ENCODE measurements around the gene KRTAP10-9. TPM values are rescaled to one million over a fixed set of nuclear protein-coding genes. Genes with fewer than 3 reads are reported as not detected.

KRTAP10-9 gene
- total RNA-seq, 4 donors from 2014 or later = not detected

DNA sequence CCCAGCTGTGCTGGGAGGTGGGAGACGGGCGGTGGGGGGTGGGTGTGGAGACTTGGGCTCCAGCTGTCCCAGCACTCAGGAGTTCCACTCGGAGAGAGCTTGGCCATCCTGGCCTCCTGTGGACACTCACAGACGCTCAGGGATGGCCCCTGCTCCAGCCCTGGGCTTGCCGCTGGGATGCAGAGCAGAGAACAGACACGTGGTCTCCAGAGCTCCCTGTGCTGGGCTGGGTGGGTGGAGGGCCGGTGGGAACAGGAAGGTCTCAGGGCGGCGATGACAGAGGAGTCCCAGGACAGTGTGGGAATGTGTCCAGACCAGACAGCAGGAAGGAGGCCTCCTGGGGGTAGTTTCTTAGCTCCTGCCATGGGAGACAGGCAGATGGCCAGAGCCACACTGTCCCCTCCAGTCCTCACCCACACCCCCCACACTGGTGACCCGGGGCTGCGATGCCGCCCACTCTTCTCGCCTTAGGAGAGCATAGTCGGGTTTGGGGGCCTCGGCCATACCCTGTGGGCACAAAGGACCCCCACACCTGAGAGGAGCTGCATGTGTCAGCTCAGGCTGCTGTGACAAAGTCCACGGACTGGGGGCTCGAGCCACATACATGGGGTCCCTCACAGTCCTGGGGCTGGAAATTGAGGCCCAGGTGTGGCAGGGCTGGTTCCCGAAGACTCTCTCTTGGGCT is 2.0 kb downstream of the KRTAP10-9 start:
- H3K9me3 ChIP-seq = no peaks in the 10 kb centered on the region
- in situ Hi-C loops (cut with MboI; ENCODE audit: low sequenced_read_pairs in 4 of 4) = no loop called here
- ATAC-seq (no peak), DNase-seq (no peak)
- TF ChIP-seq, protein P1, sequence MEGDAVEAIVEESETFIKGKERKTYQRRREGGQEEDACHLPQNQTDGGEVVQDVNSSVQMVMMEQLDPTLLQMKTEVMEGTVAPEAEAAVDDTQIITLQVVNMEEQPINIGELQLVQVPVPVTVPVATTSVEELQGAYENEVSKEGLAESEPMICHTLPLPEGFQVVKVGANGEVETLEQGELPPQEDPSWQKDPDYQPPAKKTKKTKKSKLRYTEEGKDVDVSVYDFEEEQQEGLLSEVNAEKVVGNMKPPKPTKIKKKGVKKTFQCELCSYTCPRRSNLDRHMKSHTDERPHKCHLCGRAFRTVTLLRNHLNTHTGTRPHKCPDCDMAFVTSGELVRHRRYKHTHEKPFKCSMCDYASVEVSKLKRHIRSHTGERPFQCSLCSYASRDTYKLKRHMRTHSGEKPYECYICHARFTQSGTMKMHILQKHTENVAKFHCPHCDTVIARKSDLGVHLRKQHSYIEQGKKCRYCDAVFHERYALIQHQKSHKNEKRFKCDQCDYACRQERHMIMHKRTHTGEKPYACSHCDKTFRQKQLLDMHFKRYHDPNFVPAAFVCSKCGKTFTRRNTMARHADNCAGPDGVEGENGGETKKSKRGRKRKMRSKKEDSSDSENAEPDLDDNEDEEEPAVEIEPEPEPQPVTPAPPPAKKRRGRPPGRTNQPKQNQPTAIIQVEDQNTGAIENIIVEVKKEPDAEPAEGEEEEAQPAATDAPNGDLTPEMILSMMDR (IDR thresholded peaks at IDR 0.05 in 4 of 5, conservative IDR thresholded peaks at IDR 0.05 in 1 of 5) = no peak
- TF ChIP-seq POLR2A (IDR thresholded peaks at IDR 0.05) = no peak
- peaks cover 0 to 16% (median 14%) of the 10 kb centered on the region in 3 donors for H3K27me3 ChIP-seq
- no peak overlapping the region for H3K27ac ChIP-seq
- H3K36me3 ChIP-seq = no peaks in the 10 kb centered on the region
- intact Hi-C loops (cut with DNase I; ENCODE audit: low total_unique reads) = no loop called here
- no peaks in the 10 kb centered on the region for H3K4me1 ChIP-seq
- H3K4me3 ChIP-seq = no peak overlapping the region

GRCh38 chr21:44630440-44630839 is 3.5 kb downstream of the KRTAP10-9 start:
- Histone ChIP-seq H3K9me3 (no peaks in the 10 kb centered on the region), H3K4me1 (no peaks in the 10 kb centered on the region), H3K4me3 (no peak overlapping the region), H3K27ac (no peak overlapping the region), H3K27me3 (peaks cover 0 to 16% (median 14%) of the 10 kb centered on the region in 3 donors), H3K36me3 (no peaks in the 10 kb centered on the region)
- DNase-seq = no peak
- ATAC-seq = no peak
- TF ChIP-seq, protein P1 (IDR thresholded peaks at IDR 0.05 in 4 of 5, conservative IDR thresholded peaks at IDR 0.05 in 1 of 5) = no peak
- no peak for TF ChIP-seq POLR2A (IDR thresholded peaks at IDR 0.05)
- in situ Hi-C loops (cut with MboI; ENCODE audit: low sequenced_read_pairs in 4 of 4) (no loop called here), intact Hi-C loops (cut with DNase I; ENCODE audit: low total_unique reads) (no loop called here)

DNA sequence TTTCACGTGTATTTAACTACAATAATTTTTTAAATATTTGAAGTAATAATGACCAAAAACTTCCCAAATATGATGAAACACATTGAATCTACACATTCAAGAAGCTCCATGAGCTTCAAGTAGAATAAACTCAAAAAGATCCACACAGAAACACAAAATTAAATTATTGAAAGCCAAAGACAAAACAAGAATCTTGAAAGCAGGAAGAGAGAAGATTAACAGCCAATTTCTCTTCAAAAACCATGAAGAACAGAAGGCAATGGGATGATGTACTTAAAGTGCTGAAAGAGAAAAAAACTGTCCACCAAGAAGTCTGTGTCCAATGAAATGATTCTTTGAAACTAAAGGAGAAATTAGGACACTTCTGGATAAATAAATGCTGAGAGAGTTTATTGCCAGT is 5.2 kb downstream of the KRTAP10-9 start:
- ATAC-seq = no peak
- Histone ChIP-seq H3K27ac (no peak overlapping the region), H3K9me3 (no peaks in the 10 kb centered on the region), H3K27me3 (peaks cover 0 to 16% (median 8%) of the 10 kb centered on the region in 3 donors), H3K4me1 (no peaks in the 10 kb centered on the region), H3K36me3 (no peaks in the 10 kb centered on the region), H3K4me3 (no peak overlapping the region)
- TF ChIP-seq POLR2A (IDR thresholded peaks at IDR 0.05) = no peak
- TF ChIP-seq, protein P1 (IDR thresholded peaks at IDR 0.05 in 4 of 5, conservative IDR thresholded peaks at IDR 0.05 in 1 of 5) = no peak
- in situ Hi-C loops (cut with MboI; ENCODE audit: low sequenced_read_pairs in 4 of 4) (no loop called here), intact Hi-C loops (cut with DNase I; ENCODE audit: low total_unique reads) (no loop called here)
- no peak for DNase-seq

GRCh38 chr21:44636209-44637017 is 9.5 kb downstream of the KRTAP10-9 start:
- in situ Hi-C loops (cut with MboI; ENCODE audit: low sequenced_read_pairs in 4 of 4) = no loop called here
- no peak for TF ChIP-seq POLR2A (IDR thresholded peaks at IDR 0.05)
- TF ChIP-seq, protein P1 (IDR thresholded peaks at IDR 0.05 in 4 of 5, conservative IDR thresholded peaks at IDR 0.05 in 1 of 5) = no peak
- no peak for DNase-seq

More at GRCh38 chr21:44636209-44637017, 9.5 kb downstream of the KRTAP10-9 start:
- Histone ChIP-seq H3K27ac (no peak overlapping the region), H3K27me3 (peaks cover 9% of the 10 kb centered on the region in 3 donors), H3K4me3 (no peak overlapping the region), H3K4me1 (no peaks in the 10 kb centered on the region), H3K36me3 (no peaks in the 10 kb centered on the region), H3K9me3 (no peaks in the 10 kb centered on the region)
- no peak for ATAC-seq
- intact Hi-C loops (cut with DNase I; ENCODE audit: low total_unique reads) = no loop called here
